GM19023 (cell line): Measurements from ENCODE around the gene CRYBG1.

Source experiments
- ATAC-seq: cut with Tn5 transposase; IDR thresholded peaks from one replicate; pipeline ENCODE4 v1.9.1; 2021; ENCODE audit warnings: mild to moderate bottlenecking, moderate library complexity; ENCODE audit not compliant: unreplicated experiment

The CRYBG1 gene

DNA sequence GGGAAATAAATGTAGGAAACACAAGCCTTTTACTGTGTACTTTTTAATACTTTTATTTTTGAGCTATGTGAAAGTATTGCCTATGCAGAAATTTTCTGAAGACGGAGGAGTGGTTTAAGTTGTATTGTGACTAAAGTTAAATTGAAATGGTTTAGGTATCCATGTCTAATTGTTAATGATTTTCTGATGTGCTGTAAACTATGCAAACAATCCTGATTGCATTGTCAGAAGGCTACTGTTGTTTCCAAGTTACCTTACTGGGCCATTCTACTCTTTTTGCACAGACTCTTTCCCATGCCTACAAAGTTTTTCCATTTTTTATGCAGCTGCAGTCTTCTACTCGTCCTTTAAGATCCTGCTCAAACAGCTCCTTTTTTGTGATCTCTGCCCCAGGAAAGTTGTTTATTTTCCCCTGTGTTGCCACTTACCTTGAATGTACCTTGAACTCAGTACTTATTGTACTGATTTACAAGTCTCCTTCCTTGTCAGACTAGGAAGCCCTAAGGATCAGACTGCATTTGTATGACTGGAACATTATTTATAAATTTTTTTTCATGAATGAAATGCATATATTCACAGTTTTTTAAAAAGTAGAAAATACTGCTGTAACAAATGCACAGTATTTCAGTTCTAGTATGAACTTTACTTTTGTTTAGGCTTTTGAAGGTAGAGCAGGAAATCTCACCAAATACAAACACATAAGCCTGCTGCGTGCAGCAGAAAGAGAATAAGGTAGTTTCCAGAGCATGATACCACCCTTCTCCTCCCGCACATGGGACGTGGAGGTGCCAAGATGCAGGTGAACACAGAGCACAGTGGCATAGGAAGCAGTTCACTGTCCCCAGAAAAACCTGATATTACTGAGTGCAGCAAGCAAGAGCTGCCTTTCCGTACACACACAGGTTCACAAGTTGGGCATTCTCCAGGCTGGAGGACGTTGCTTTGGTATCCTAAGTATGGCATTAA is 97.8 kb downstream of the CRYBG1 start:
- no peak for ATAC-seq

DNA sequence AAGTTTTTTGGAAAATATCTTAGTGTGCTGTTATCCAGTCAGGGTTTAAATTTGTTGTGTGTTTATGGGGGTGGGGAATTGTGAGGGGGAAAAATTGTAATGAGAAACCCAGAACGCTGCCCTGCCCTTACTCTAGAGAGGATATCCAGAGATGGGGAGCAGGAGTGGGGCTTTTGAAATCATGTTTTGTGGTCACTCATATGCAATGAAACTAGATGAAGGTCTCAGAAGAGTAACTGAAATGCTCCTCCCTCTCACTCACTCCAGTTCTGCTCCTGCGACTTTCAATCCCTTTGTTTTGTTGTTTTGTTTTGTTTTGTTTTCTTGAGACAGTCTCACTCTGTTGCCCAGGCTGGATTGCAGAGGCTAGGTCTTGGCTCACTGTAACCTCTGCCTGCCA is 100.0 kb downstream of the CRYBG1 start:
- ATAC-seq = no peak

DNA sequence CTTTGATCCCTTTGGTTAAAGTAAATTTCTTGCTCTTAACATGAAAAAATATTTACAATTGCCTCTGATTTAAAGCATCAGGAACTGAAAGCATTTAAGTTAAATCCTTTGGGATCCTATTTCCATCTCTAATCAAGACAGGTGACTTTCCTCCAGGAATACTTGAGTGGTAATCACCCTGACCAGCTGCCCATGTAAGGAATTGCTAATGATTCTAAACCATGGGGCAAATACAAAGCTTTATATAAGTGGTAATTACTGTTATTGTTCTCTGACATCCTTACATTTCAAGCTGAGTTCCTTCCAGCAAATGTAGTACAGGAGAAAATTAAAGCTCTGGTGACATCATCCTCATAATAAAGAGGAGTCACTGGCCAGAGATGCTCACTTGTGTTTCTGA is 100.6 kb downstream of the CRYBG1 start:
- ATAC-seq = no peak

DNA sequence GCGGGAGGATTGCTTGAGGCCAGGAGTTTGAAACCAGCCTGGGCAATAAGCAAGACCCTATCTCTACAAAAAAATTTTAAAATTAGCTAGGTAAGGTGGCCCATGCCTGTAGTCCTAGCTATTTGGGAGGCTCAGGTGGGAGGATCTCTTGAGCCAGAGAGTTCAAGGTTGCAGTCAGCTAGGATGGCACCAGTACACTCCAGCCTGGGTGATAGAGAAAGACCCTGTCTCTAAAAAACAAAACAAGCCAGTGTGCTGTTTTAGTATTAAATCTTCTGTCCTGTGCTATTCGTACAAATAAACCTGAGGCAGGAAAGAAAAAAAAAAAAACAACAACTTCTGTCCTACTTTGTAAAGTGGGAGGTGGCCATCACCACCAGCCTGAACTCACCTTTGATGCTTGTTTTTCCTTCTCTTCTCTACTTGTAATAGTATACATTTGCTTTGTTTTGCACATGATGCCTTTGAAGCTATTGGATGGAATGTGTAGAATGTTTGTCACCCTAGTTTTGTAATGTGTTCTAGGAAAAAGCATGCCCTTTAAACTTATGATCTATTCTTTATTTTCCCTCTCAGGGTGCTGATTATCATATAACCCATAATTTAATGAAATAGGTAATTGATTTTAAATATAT is 102.5 kb downstream of the CRYBG1 start:
- no peak for ATAC-seq

DNA sequence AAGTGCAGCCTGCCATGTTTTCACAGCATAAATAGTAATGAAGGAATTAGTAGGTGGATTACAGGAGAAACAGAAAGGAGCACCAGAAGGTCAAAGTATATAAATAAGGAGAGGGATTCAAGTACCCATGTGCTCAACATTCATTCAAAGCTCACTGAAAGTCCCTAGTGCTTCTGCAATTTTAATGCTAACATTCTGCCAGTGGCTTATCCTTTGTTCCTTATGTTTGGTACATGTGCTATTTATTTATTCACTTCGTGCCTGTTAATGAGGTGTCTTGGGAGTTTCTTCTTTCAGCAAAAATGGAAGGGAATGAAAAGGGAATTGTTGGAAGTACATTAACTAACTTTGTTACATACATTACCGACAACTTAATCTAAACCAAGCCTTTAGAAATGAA is 105.7 kb downstream of the CRYBG1 start:
- no peak for ATAC-seq

DNA sequence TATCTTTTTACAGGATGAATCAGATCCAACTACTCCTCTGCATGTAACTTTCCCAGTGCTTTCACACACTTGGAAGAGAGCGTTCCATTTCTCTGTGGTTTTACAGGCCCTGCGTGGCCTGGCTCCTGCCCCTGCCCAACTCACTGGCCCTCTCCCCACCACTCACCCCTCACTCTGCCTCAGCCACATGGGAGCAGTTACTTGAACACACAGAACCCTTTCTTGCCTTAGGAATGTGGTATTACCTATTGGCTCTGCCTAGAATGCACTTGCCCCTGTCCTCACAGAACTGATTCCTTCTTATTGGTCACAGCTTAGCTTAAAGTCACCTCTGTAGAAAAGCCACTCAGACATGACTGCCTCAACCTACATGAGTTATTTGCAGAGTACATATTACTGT is 108.4 kb downstream of the CRYBG1 start:
- no peak for ATAC-seq

DNA sequence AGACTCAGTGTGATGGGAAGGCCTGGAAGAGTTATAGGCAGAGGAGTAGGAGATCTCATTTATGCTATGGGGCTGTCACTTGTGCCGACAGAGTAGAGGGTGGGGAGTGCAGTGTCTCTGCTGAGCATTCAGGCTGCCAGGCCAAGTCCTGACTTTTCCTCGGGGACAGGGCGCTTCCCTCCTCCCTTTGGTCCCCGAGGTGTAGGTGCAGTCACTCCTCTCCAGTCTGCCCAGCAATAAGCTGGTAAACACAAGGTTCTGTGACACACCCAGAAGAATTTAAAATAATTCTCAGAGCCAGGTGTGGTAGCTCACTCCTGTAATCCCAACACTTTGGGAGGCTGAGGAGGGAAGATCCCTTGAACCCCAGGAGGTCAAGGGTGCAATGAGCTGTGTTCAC is 109.4 kb downstream of the CRYBG1 start:
- ATAC-seq = no peak

DNA sequence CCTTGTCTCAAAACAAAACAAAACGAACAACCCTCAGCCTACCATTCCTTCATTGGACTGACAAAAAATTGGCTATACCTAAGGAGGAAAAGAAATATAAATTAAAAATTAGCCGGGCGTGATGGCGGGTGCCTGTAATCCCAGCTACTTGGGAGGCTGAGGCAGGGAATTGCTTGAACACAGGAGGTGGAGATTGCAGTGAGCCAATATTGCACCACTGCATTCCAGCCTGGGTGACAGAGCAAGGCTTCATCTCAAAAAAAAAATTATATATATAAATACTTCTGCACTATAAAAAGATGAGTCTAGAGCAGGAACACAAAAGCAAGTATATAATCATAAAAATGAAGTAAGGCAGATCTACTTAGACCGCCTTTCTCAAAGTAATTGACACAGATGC is 109.8 kb downstream of the CRYBG1 start:
- no peak for ATAC-seq

DNA sequence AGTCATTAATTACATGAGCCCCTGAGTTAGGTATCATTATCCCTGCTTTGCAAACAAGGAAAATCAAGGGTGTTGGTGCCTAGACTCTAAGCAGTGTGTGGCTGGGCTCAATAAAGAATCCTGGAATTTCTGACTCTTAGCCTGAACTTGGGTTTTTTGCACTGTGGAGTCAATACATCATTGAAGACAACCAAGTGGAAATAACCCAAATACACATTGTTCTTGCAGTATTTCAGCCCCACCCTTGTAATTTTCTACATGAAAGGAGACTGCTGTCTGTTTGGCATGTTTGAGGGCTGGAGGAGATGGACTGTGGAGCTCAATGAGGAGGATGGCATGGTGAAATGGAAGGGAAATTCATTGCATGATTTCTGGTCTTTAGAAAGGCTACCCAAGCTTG is 110.3 kb downstream of the CRYBG1 start:
- ATAC-seq = no peak

DNA sequence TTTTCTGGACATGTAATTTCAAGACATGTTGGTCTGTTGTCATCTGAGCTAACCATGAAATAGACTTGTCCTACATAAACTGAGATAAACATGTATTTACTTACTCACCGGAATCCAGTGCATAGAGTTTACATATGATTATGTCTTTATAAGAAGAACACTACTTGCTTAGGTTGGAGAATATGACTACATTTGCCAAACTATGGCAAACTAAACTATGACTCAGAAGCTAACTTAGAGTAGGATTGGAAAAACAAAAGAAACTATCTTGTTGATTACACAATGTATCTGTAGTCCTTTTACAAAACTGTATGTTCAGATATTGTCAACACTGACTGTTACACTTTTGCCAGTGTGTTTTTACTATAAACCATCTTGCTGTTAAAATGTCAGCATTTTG is 113.3 kb downstream of the CRYBG1 start:
- no peak for ATAC-seq

DNA sequence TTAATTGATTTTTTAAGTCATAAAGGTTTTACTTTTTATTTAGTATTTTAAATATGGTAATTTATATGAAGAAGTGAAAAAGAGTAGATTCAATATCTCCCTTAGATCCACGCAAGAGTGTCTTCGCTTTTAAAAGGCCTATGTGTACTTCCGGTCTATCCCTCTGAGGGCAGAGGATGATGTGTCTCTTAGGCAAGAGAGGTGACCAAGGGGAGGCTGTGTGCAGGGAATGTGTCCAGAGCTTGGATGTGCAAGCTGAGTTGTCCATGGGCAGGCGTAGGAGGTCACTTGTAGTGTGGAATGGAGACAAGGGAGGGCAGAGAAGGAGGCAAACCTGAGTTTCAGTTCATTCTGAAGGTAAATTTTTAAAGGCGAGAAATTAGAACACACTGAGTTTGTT is 113.9 kb downstream of the CRYBG1 start:
- ATAC-seq = no peak

DNA sequence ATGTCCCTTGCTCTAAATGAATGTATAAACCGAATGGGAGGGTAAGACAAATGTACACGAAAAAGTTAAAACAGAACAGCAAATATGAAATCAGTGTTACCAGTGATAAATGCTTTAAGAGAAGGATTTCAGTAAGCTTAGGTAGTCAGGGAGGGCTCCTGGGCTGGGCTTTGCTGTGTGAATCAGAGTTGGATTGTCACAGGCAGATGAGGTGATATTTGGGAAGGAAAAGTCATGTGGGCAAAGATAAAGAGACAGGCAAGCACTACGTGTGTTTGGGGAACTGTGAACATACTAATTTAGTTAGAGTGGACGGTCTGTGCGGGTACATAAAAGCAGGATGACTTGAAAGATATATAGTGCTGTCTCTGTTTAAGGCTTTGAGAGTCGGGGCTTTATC is 114.8 kb downstream of the CRYBG1 start:
- ATAC-seq = no peak

DNA sequence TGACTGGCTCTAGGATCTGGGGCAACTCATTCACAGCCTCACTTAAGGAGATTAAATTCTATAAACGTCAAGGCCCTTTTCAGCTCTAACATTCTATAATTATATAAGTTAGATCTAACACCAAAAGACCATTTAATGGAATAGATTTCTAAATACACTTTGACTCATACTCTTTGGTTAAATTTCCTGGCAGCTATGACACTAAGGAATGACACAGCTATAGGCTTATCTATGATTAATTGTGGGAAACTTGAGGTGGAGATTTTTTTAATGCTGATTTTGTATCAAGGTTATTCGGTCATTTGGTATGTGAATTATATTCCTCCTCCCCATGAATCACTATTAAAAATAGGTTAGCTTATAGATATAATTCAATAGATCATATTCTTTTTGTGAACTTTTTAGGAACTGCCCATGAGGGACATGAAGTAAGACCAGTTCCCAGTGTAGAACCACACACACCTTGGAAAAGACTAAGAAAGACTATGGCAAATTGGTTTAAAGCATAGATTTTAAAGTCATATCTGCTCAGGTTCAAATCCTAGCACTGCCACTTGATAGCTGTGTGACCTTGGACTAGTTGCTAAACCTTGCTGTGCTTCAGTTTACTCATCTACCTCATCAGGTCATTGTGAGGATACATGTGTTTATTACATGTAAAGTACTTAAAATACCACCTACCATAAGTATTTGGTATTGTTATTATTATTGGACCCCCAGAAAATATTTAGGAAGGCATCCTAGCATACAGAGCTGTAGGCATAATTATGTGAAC is 116.0 kb downstream of the CRYBG1 start:
- no peak for ATAC-seq

DNA sequence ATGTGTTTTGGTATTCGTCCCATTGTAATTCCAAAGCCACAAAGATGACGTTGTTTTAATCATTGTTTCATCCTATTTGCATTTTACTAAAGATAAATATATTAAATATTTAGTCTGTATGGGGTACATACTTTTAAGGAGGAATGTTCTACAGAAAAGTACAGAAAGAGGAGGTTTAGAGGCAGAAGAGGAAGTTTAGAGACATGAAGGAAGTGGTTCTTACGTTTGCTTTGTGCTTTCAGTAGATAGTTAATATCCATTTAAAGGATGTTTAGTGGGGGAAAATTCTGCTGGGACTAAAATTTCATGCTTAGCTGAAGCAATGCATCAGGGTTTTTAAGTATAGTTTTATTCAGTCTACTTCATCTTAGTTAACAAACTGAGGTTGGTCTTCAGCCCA is 116.6 kb downstream of the CRYBG1 start:
- no peak for ATAC-seq

DNA sequence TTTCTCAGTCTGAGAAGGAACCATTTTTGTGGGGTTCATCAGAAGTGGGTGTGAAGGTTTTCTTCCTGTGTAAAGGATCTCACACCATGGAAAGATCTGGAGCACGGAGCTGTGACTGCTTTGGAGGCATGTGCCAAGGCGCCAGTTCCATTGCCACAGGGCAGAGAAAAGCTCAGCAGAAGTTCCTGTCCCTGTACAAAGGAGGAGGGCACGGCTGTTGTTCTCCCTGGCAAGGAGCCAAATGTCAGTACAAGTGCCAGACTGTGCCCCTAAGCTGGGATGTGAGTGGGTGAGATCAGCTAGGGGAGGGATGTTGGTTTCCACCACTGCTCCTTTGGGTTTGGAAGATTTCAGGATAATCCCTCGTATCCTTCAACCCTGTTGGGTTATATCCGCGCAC is 117.3 kb downstream of the CRYBG1 start:
- no peak for ATAC-seq

DNA sequence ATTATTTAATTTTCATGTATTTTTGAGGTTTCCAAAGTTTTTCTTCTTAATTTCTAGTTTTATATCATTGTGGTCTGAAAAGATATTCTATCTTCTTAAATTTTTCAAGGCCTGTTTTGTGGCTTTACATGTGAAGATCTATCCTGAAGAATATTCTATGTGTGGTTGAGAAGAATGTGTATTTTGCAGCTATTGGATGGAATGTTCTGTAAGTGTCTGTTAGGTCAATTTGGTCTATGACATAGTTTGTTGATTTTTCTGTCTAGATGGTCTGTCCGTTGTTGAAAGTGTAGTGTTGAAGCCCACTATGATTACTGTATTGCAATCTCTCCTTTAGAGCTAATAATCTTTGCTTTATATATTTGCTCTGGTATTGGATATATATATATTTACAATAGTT is 125.7 kb downstream of the CRYBG1 start:
- no peak for ATAC-seq

DNA sequence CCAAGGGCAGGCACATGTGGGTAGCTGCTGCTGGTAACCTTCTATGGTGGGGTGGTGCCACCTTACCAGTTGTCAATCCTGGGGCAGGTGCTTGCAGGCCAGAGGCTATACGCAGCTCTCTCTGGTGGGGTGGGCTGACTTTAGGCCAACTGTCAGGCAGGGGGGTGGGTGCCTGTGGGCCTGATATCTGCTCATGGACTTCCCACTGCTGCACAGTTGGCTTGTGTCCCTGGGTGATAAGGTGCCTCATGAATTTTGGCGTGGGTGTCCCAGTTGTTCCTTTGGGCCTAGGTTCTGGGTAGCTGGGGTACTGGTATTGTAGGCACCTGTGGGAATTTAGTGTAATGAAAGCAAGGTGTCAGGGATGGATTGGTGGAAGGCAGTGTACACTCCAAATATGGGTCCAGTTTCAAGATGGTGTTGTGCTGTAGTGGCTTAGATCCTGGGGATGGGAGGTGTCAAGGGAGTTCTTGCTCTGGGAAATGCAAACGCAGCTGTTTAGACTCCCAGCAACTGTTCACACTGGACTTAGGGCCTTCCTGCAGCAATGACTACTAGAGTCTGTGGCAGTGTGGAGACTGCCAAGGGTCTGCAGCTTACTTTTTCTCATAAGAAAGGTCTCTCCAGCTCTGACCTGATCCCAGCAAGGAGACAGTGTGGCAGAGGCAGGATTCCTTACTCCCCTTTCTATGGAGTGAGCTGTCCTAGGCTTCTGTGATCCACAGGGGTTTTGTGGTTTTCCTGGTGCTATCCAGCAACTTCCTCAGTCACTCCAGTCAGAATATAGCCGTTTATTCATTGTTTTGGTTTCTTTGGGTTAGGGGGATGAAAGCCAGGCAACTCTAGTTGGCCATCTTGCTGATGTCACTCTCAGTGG is 128.2 kb downstream of the CRYBG1 start:
- ATAC-seq = no peak

DNA sequence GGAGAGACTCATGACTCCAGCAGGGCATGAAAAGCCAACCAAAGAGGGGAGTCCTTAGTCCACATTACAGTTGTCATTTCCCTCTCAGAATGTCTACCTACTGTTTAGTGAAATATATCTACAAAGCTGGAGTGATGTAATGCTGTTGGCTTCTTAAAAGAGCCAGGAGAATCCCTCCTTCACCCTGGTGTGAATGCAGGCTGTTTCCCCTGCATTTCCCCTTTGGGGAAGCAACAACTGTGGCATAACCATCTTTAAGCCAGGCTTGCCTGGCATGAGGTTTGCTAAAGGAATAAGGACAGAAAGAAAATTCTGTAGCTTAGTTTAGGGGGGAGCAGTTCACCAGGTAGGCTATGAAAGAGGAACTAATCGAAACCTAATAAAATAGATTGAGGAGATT is 129.5 kb downstream of the CRYBG1 start:
- ATAC-seq = no peak

DNA sequence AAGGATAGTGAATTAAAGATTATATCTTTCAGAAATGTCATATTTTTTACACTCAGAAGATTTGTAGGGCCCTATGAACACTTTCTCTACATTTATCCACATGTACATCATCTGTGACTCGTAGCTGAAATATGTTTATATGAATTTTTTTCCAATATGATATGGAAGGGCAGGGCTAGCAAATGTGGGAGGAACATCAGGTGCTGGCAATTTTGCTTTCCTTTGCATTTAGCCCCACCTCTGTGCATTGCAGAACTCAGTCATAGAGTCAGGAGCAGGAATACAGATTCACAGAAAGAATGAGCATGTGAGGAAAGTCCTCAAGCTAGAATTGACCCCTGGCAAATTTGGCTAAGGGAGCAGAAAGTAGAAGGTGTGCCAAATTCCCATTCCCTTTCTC is 129.9 kb downstream of the CRYBG1 start:
- no peak for ATAC-seq

DNA sequence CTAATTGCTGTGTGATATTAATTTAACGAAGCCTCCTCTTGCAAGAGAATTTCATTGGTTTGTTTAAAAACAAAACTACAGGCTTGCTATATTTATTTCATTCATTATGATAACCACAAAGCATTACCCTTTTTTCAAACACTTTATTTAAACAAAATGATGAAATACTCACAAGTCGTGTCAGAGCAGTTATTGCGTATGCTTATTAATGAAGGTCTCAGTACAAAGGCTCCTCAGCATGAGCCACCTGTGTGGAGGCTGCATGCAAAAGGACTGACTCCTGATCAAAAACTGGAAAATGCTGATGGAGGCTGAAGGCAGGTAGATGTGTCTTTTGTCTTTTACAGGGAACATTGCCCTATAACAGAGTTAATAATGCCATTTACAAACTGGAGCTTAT is 130.5 kb downstream of the CRYBG1 start:
- no peak for ATAC-seq

DNA sequence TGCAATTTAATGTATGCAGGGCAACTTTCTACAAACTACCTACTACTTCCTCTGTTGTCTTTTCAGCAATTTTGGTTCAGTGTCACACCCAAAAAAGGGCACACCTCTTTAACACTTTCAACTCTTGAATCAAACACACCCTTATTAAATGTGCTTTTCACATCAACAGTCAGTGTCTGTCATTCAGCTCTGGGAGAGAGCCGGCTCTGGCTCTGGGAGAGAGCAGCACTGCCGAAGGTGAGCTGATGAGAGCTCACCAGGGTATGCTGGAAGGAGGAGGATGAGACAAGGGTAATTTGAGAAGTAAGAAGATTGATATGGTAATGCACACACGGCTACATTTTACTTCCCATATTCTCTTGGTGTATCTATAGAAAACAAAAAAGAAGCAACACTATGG is 134.5 kb downstream of the CRYBG1 start:
- no peak for ATAC-seq
